Stimulated activated CD4-positive, alpha-beta T cell treated with anti-CD3 and anti-CD28 coated beads, TNF-alpha, amount 100 ng/mL, for 4 hours (primary cell): ENCODE data around the gene ECEL1.
"Not testable (repeated sequence)": the region's sequence is repeated elsewhere in the genome, so short reads cannot be mapped to it uniquely, and the experiment has no call there.

Experiments
- DNase-seq, 3 experiments: peaks; one replicate each; pipeline ENCODE4 v3.0.0-alpha.2; 2020; ENCODE audit warnings: low read depth in 3 of 3

ECEL1 gene

DNA sequence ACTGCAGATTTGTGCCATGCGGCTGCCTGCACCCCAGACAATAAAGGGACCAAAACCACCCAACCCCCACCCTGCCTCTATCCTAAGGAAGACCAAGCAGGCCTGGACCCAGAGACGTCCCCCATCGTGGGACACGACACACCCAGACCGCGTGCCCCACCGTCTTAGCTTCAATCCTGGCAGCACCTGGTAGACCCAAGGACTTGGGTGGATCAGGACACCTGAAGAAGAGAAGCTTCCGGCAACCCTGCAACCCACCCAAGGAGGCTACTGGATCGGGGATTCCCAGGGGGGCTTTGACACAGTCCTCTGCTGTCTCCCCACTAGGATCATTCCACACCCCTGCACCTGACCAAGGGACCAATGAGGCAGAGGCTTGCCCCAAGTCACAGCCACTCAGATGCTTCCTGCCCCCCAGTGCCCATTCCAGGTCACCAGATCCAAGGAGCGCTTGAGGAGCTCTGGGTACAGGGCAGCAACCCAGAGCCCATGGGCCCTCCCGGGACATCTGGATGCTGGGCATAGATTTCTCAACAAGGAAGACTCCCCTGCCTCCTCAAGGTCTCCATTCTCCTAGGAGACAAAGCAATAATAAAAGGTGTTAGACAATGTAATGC lies 28.1 kb downstream of the ECEL1 start:
- DNase-seq, result no peak

DNA sequence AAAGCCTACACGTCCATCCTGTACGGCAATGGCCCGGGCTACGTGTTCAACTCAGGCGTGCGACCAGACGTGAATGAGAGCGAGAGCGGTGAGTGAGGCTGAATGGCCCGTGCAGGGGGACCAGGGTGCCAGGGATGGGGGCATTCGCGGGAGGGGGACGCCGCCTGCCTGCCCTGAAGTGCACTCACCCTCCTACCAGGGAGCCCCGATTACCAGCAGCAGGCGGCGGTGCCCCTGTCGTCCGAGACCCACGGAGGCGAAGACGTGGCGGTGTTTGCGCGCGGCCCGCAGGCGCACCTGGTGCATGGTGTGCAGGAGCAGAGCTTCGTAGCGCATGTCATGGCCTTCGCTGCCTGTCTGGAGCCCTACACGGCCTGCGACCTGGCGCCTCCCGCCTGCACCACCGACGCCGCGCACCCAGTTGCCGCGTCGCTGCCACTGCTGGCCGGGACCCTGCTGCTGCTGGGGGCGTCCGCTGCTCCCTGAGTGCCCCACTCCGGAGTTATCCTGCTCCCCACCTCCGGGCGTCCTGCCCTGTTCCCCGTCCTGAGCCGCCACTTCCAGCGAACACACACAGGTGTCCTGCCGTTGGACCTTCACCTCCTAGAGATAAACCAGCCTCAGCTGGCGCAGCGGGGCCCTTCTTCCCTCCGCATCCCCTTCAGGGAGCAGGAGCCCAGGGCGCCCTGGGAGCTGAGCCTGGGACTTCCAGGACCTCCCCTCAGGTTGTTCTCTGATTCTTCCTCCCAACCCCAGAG lies 28.8 kb downstream of the ECEL1 start:
- DNase-seq, result no peak

GRCh38 chr2:232458051-232458660 lies 29.5 kb downstream of the ECEL1 start:
- DNase-seq, result no peak

- DNase-seq, result no peak
Observed at GRCh38 chr2:232457121-232458011, 30.3 kb downstream of the ECEL1 start.

DNA sequence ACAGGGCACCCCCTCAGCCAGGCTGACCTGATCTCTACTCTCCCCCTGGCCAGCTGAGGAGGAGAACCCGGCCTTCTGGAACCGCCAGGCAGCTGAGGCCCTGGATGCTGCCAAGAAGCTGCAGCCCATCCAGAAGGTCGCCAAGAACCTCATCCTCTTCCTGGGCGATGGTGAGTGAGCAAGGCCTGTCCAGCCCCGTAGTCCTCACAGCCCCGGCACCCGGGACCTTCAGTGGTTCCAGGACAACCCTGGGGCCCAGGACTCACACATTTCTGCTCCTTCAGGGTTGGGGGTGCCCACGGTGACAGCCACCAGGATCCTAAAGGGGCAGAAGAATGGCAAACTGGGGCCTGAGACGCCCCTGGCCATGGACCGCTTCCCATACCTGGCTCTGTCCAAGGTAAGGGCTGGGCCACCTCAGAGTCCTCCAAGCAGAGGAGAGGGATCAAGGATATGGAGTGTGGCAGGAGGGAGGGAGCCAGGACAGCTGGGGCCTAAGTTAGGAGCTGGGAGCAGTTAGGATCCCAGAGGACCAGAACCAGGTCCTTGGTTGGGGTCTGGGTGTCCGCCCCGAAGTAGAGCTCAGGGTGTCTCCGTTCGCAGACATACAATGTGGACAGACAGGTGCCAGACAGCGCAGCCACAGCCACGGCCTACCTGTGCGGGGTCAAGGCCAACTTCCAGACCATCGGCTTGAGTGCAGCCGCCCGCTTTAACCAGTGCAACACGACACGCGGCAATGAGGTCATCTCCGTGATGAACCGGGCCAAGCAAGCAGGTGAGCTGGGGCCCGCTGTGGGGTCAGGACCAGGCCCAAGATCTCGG lies 31.1 kb downstream of the ECEL1 start:
- DNase-seq, result no peak

- DNase-seq, result no peak
Observed at GRCh38 chr2:232455426-232456255, 32.0 kb downstream of the ECEL1 start, which contains the start of gene ALPI. Gene ALPI, plus strand, starts transcription at chr2:232456153. Its CDS starts 47 bp downstream, at chr2:232456200.

- no peak for DNase-seq
Observed at GRCh38 chr2:232454630-232455029, 33.0 kb downstream of the ECEL1 start.

GRCh38 chr2:232451645-232452044 lies 36.0 kb downstream of the ECEL1 start:
- DNase-seq, result not testable (repeated sequence)

DNA sequence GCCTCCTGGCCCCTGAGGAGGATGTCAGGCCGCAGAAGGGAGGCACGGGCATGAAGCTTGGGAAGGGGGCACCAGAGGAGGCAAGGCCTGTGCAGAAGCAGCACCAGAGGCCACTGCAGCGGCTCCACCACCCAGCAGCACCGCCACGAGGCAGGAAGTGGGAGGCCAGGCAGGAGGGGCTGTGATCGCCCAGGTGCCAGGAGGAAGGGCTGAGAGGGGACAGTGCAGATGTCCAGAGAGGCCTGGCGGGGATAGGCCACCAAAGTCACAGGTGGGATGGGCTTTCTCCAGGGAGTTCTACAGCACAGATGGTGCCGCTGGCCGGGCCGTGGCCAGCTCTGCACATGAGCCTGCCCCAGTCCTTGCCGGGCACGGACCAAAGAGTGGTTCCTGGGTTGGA lies 37.7 kb downstream of the ECEL1 start:
- no peak for DNase-seq

DNA sequence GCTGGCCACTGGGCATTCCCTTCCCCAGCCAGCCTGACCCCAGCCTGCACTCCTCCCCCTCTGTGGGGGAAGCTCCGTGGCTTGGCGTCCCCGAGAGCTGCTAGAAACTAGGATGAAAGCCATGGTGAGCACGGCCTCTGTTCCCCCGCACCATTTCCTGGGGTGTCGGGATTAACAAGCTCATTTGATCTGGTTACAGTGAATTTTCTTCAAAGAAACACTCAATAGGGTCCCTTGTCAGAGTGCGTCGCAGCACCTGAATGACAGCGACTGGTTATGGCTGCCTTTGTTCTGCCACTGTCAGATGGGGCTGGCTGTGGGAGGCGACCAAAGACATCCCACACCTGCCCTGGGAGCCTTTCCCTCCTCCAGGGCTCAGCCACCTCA lies 39.3 kb downstream of the ECEL1 start:
- no peak for DNase-seq

DNA sequence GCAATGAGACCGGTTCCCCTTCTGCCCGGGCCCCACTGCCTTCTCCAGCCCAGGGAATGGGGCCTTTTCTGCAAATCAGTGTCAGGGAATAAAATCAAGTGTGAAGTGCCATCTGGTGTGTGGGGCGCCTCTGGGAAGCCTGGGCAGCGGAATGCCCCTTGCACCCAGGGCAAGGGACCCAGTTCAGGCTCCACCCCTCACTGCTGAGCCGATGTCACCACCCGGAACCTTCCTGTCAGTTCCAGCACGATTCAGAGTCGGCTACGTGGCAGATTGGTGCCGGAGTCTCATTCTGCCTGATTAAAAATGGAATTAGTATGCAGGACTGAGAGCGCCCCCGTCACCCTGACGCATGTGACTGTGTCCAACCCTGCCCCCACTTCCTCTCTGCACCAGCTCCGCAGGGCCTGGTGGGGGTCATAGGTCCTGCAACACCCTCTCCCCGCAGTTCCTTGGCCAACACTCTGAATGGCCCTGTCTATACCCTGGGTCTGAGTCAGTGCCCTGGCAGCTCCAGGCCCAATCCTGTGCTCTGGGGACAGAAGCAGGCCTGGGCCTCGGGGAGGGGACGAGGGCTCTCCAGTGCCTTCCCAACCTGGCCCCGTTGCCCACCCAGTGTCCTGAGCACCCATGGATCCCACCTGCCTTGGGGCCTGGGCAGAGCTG lies 39.9 kb downstream of the ECEL1 start:
- DNase-seq, result no peak

- no peak for DNase-seq
Observed at GRCh38 chr2:232447091-232447620, 40.5 kb downstream of the ECEL1 start.

DNA sequence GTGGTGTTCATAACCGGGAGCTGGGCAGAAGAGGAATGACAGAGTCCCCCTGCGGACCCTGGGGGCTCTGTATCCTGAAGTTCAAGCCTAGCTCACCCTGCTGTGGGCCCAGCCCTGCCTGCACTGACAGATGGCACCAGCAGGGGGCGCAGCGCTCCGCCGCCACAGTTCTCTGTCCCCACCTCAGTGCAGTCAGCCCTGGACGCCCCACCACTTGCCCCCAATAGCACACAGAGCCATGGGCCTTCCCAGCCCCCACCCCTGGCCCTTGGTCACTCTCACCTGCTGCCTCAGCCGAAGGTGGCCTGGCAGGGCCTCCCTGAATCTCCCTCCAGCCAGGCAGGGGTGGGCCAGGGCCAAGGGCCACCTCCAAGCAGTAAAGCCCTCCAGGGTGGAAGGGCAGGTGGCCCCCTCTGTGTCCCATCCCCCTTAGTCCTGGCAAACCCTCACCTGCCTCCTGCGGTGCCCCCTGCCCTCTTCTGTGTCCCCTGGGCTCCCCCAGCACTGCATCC lies 41.3 kb downstream of the ECEL1 start:
- not testable (repeated sequence) for DNase-seq

GRCh38 chr2:232445149-232445885 lies 42.3 kb downstream of the ECEL1 start:
- not testable (repeated sequence) for DNase-seq

- DNase-seq, result peak; percentile 42 to 48 (median 44)
Observed at GRCh38 chr2:232444409-232445148, 43.1 kb downstream of the ECEL1 start.

GRCh38 chr2:232443669-232444408 lies 43.8 kb downstream of the ECEL1 start:
- DNase-seq, result not testable (repeated sequence)

DNA sequence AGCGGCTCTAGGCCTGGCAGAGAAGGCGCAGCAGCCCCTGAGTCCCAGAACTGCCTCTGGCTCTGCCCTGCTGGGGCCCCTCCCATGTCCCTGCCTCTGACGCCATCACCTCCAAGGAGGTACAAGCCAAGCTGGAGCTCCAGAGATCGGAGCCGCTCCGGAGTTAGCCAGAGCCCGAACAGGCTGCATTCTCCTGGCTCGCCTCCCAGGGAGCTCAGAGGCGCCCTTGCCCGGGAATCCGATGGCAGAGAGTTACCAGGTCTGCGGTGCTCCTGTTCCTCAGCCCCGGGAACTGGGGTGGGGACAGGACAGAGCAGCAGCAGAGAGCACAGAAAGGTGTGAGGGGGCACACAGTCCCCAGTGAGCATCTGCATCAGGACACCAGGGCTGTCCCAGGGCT lies 44.6 kb downstream of the ECEL1 start:
- not testable (repeated sequence) for DNase-seq
